NCI-H2107 treated with DMSO at 0.1 percent for 48 hours (cell line): ENCODE results near the gene SLC38A5.
"Not testable (repeated sequence)": the region's sequence is repeated elsewhere in the genome, so short reads cannot be mapped to it uniquely, and the experiment has no call there.

Experiments used
- DNase-seq: peaks from one replicate; lab custom pipeline; 2025; ENCODE audit not compliant: unreplicated experiment; lab: John Stamatoyannopoulos, UW

Gene SLC38A5

GRCh38 chrX:48470833-48471118 lies 716 bp upstream of the SLC38A5 start:
- no peak for DNase-seq

GRCh38 chrX:48468693-48469691 lies 1.1 kb downstream of the SLC38A5 start:
- DNase-seq, result no peak

- no peak for DNase-seq
Measured at GRCh38 chrX:48468247-48468671, 1.8 kb downstream of the SLC38A5 start.

DNA sequence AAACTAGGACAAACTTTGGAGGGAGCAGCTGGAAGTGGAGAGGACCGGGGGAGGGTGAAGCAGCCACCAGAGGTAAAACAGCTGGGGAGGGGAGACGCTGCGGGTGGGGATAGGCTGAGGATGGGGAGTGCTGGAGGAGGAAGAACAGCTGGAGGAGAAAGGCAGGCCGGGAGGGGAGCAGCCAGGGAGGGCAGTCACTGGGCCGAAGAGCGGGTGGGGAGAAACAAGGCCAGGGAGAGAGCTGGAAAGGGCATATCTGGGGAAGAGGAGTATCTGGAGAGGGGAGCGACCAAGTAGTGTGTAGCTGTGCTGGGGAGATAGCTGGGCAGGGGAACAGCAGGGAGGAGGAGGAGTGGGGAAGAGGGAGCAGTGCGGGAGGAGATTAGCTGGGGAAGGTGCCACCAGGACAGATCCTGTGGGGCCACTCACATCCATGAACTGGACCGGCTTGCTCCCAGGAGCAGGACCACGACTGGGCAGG lies 2.7 kb downstream of the SLC38A5 start:
- no peak for DNase-seq

DNA sequence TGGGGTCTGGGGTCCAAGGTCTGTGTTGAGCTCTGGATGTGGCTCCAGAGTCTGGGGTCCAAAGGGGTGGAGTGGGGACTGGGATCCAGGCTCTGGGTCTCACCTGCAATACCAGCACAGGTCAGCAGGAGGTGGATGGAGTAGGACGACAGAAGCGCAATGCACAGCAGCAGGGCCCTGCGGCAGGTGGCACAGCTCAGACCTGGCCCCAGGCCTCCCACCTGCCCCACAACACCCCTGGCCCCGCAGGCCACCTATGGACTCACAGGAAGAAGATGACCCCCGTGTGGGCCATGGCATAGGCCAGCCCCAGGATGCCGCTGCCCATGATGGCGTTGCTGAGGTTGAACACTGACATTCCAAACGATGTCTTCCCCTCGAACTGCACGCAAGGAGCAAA lies 3.4 kb downstream of the SLC38A5 start:
- no peak for DNase-seq

GRCh38 chrX:48465336-48465933 lies 4.6 kb downstream of the SLC38A5 start:
- no peak for DNase-seq

DNA sequence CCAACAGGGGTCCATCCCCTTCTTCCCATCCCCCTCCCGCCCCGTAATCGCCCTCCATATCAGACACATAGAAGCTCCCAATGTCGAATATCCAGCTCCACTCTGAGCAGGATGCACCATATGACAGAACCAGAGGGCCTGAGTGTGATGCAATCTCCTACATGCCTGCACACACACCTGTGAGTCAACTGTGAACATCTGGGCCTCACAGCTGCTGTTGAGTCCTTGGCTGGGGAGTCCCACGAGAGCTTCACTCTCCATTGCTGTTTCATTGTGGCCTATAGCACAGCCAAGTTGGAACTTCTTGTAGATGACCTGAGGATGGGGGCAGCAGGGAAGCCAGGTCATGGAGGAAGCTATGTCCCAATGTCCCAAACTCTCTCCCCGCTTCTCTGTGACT lies 8.2 kb downstream of the SLC38A5 start:
- DNase-seq, result no peak

GRCh38 chrX:48460606-48461005 lies 9.5 kb downstream of the SLC38A5 start:
- DNase-seq, result no peak

GRCh38 chrX:48460031-48460430 lies 10.0 kb downstream of the SLC38A5 start:
- no peak for DNase-seq

- DNase-seq, result no peak
Measured at GRCh38 chrX:48459483-48459882, 10.6 kb downstream of the SLC38A5 start.

DNA sequence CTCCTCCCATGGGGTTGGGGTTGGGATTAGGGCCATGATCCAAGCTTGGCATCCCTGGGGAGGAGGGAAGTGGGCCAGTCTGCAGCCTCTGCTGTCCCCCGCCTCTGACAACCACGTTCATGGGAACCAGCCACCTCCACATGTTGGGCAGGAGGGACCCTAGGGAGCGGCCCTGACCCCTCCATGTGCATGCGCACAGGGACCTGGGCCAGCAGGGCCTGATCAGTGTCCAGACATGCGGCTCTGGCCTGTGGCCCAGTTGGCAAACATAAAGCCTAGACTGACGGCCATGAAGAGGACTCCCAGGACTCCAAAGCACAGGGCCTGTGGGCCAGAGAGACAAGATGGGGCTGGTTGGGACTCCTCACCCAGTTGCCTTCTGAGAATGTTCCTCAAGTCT lies 11.3 kb downstream of the SLC38A5 start:
- no peak for DNase-seq

DNA sequence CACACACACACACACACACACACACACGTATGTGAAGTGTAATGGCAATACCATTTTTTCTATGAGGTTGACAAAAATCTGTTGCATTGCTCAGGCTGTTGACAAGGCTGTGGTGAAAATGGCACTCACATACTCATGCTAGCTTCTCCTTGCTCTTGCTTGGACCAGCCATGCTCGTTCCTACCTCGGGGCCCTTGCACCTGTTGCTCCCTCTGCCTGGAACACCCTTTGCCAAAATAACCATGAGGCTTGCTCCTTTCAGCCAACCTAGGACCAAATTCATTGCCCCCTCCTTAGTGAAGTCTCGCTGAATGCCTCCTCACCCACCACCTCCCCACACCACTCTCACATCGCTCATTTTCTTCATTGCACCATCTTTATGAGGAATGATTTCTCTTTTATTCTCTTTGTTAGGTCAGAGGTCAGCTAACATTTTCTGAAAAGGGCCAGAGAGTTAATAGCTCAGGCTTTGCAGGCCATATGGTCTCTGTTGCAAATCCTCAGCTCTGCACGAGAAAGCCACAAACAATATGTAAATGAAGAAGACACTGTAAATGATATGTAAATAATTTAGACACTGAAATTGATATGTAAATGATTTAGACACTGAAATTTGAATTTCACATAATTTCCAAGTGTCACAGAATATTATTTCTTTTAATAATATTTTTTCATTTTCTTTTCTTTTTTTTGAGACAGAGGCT lies 13.3 kb downstream of the SLC38A5 start:
- no peak for DNase-seq

- no peak for DNase-seq
Measured at GRCh38 chrX:48451708-48452107, 18.4 kb downstream of the SLC38A5 start.

- no peak for DNase-seq
Measured at GRCh38 chrX:48450076-48450475, 20.0 kb downstream of the SLC38A5 start.

DNA sequence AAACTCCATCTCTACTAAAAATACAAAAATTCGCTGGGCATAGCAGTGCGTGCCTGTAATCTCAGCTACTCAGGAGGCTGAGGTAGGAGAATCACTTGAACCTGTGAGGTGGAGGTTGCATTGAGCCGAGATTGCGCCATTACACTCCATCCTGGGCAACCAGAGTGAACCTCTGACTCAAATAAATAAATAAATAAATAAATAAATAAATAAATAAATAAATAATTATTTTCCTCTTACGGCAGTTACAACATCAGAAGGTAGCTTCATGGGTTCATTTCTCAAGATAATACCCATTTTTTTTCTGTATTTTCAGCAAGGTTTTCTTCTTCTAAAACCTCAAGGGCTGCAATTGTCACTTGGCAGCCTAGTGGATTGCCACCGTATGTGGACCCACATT lies 22.9 kb downstream of the SLC38A5 start:
- not testable (repeated sequence) for DNase-seq

DNA sequence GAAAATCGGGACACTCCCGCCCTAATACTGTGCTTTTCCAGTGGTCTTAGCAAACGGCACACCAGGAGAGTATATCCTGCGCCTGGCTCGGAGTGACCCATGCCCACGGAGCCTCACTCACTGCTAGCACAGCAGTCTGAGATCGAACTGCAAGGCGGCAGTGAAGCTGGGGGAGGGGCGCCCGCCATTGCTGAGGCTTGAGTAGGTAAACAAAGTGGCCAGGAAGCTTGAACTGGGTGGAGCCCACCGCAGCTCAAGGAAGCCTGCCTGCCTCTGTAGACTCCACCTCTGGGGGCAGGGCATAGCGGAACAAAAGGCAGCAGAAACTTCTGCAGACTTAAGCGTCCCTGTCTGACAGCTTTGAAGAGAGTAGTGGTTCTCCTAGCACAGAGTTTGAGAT lies 36.3 kb downstream of the SLC38A5 start:
- not testable (repeated sequence) for DNase-seq

- DNase-seq, result not testable (repeated sequence)
Measured at GRCh38 chrX:48430166-48430565, 39.9 kb downstream of the SLC38A5 start.

GRCh38 chrX:48429606-48430005 lies 40.5 kb downstream of the SLC38A5 start:
- DNase-seq, result not testable (repeated sequence)

DNA sequence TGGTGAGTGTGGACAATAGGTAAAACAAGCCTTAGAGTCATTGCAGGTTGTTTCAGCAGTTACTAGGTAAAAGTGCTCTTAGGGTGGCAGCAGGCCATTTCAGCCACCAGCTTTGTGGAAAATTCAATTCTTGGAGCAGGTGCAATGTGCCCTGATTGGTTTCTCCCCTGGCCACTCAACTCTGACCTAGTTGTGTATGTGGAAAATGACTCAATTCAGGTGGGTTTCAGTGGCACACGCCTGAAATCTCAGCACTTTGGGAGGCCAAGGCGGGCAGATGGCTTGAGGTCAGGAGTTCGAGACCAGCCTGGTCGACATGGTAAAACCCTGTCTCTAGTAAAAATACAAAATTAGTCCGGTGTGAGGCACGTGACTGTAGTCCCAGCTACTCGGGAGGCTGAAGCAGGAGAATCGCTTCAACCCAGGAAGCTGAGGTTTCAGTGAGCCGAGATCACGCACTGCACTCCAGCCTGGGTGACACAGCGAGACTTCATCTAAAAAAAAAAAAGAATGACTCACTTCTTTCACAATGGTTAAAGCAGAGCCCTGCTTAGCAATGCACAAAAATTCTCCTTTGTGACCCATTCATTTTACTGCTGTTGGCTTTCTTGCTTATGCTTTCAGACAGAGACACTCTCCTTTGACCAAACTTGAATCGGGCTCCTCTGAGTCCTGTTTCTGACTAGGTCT lies 42.9 kb downstream of the SLC38A5 start:
- not testable (repeated sequence) for DNase-seq

DNA sequence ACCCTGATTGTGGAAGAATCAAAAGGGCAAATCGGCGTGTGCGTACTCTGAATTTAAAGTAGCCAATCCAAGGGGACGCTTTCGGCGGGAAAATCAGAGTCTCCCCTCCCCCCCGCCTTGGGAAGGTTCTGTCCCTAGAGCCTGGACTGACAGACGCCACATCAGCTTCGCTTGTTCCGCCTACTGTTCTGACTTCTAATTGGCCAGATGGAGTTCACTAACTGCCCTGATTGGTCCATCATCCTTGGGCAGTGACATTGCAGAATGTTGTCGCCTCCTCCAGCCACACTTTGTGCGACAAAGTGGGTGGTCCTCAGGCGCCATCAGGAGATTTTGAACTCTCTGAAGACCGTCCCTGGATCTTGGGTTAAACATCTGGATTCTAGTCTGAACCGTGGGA lies 58.2 kb downstream of the SLC38A5 start, which contains the start of gene SSX4B:
Gene SSX4B (minus strand): TSS at position 101 of the 400 bp plus-strand sequence. CDS start 588 bp downstream, outside the sequence.
- not testable (repeated sequence) for DNase-seq
